ENCODE measurements around the gene CNIH3.
"Not testable (repeated sequence)": the region's sequence is repeated elsewhere in the genome, so short reads cannot be mapped to it uniquely, and the experiment has no call there.

Gene CNIH3

GRCh38 chr1:224681816-224682215 is 65.7 kb downstream of the CNIH3 start:
- Histone ChIP-seq H3K27ac (no peak overlapping the region), H3K4me3 (no peak overlapping the region)
- no peak for TF ChIP-seq CTCF (IDR thresholded peaks at IDR 0.05)
- DNase-seq (ENCODE audit: low spot score) = no peak

- H3K4me3 ChIP-seq = no peak overlapping the region
- H3K27ac ChIP-seq = no peak overlapping the region
- DNase-seq (ENCODE audit: low spot score) = no peak
- no peak for TF ChIP-seq CTCF (IDR thresholded peaks at IDR 0.05)
Observed at GRCh38 chr1:224683936-224684335, 67.8 kb downstream of the CNIH3 start.

- DNase-seq (ENCODE audit: low spot score) = no peak
- Histone ChIP-seq H3K4me3 (no peak overlapping the region), H3K27ac (no peak overlapping the region)
- no peak for TF ChIP-seq CTCF (IDR thresholded peaks at IDR 0.05)
Observed at GRCh38 chr1:224684979-224685425, 68.9 kb downstream of the CNIH3 start.

- H3K4me3 ChIP-seq; H3K27ac ChIP-seq; DNase-seq (ENCODE audit: low spot score): not testable (repeated sequence)
Observed at GRCh38 chr1:224686140-224686539, 70.0 kb downstream of the CNIH3 start.

- Histone ChIP-seq H3K27ac (no peak overlapping the region), H3K4me3 (no peak overlapping the region)
- TF ChIP-seq CTCF (IDR thresholded peaks at IDR 0.05) = no peak
- DNase-seq (ENCODE audit: low spot score) = no peak
Observed at GRCh38 chr1:224687465-224687864, 71.3 kb downstream of the CNIH3 start.

GRCh38 chr1:224689374-224689773 is 73.3 kb downstream of the CNIH3 start:
- H3K27ac ChIP-seq = no peak overlapping the region
- no peak overlapping the region for H3K4me3 ChIP-seq
- TF ChIP-seq CTCF (IDR thresholded peaks at IDR 0.05) = no peak
- no peak for DNase-seq (ENCODE audit: low spot score)

GRCh38 chr1:224690576-224690975 is 74.5 kb downstream of the CNIH3 start:
- DNase-seq (ENCODE audit: low spot score) = no peak
- no peak overlapping the region for H3K4me3 ChIP-seq
- H3K27ac ChIP-seq = no peak overlapping the region
- no peak for TF ChIP-seq CTCF (IDR thresholded peaks at IDR 0.05)

Measured in coronary artery (tissue), 2 donors.